Endothelial cell of umbilical vein (primary cell): ENCODE measurements around the gene MFN1.

Experiments
- CTCF ChIP-seq, 2 donors: IDR thresholded peaks; 1 replicate in 1 of 2; 2 replicates in 1 of 2; pipeline ENCODE4 v1.5.1; 2011; ENCODE audit warnings: low read length in 2 of 2, mild to moderate bottlenecking in 2 of 2, moderate library complexity in 2 of 2, control low read depth in 1 of 2, inconsistent platforms in 1 of 2, low read depth in 1 of 2; ENCODE audit not compliant: insufficient read depth in 1 of 2; ENCODE audit errors: extremely low read depth in 1 of 2
- EZH2 ChIP-seq: IDR thresholded peaks from 2 replicates; pipeline ENCODE4 v1.6.1; 2012; ENCODE audit warnings: borderline replicate concordance, low read depth, mild to moderate bottlenecking, moderate library complexity, low read length, inconsistent platforms; ENCODE audit not compliant: severe bottlenecking
- FOS ChIP-seq: IDR thresholded peaks from 2 replicates; pipeline ENCODE4 v1.6.1; 2011; ENCODE audit warnings: mild to moderate bottlenecking, low read length, moderate library complexity, borderline replicate concordance; ENCODE audit not compliant: insufficient read depth
- GATA2 ChIP-seq: IDR thresholded peaks from 2 replicates; pipeline ENCODE4 v1.7.0; 2011; ENCODE audit warnings: low read depth, mild to moderate bottlenecking, moderate library complexity, mixed read lengths, low read length; ENCODE audit not compliant: insufficient read length, insufficient read depth
- JUN ChIP-seq: IDR thresholded peaks from 2 replicates; pipeline ENCODE4 v1.6.1; 2011; ENCODE audit warnings: borderline replicate concordance, low read depth; ENCODE audit not compliant: insufficient read length, insufficient read depth
- MYC ChIP-seq: IDR thresholded peaks from one replicate; pipeline ENCODE4 v1.6.1; 2011; ENCODE audit warnings: mild to moderate bottlenecking, low read depth, low read length
- POLR2A ChIP-seq: IDR thresholded peaks from 2 replicates; pipeline ENCODE4 v1.6.1; 2012; ENCODE audit warnings: low read depth, mild to moderate bottlenecking, control low read depth, low read length
- POLR2AphosphoS5 ChIP-seq: IDR thresholded peaks from 2 replicates; pipeline ENCODE4 v1.6.1; 2012; ENCODE audit warnings: low read depth, mild to moderate bottlenecking, control low read depth, low read length, moderate library complexity; ENCODE audit not compliant: insufficient read depth

GRCh38 chr3:179309225-179310078 is 38.1 kb upstream of the MFN1 start:
- TF ChIP-seq MYC (no peak), FOS (no peak), GATA2 (no peak), CTCF (IDR thresholded peaks at IDR 0.05; ENCODE audit: extremely low read depth in 1 of 2, insufficient read depth in 1 of 2, low read depth in 1 of 2, low read length in 2 of 2) (no peak), EZH2 (no peak), POLR2AphosphoS5 (no peak), JUN (no peak), POLR2A (no peak)
